Measurements from ENCODE around the gene PIH1D1.

PIH1D1 gene

GRCh38 chr19:49433240-49433901 lies 18.2 kb downstream of the PIH1D1 start:
- in situ Hi-C loops (cut with HindIII; ENCODE audit: low pct_unique_long_range_greater_than_20kb, low sequenced_read_pairs) = no loop called here
- no peak for TF ChIP-seq JUND (IDR thresholded peaks at IDR 0.05; ENCODE audit: low read depth)

GRCh38 chr19:49432141-49433073 lies 19.2 kb downstream of the PIH1D1 start:
- in situ Hi-C loops (cut with HindIII; ENCODE audit: low pct_unique_long_range_greater_than_20kb, low sequenced_read_pairs) = no loop called here
- DNase-seq (ENCODE audit: low read depth in 1 of 2, low spot score in 1 of 2) = no peak

More at GRCh38 chr19:49433240-49433901, 18.2 kb downstream of the PIH1D1 start:
- no peak for DNase-seq (ENCODE audit: low read depth in 1 of 2, low spot score in 1 of 2)

GRCh38 chr19:49431330-49431749 lies 20.3 kb downstream of the PIH1D1 start:
- no peak for DNase-seq (ENCODE audit: low read depth in 1 of 2, low spot score in 1 of 2)
- no peak for TF ChIP-seq JUND (IDR thresholded peaks at IDR 0.05; ENCODE audit: low read depth)
- in situ Hi-C loops (cut with HindIII; ENCODE audit: low pct_unique_long_range_greater_than_20kb, low sequenced_read_pairs) = no loop called here

More at GRCh38 chr19:49432141-49433073, 19.2 kb downstream of the PIH1D1 start:
- TF ChIP-seq JUND (IDR thresholded peaks at IDR 0.05; ENCODE audit: low read depth) = no peak

- DNase-seq (ENCODE audit: low read depth in 1 of 2, low spot score in 1 of 2) = peak in 1 of 2 experiments; percentile 44
- in situ Hi-C loops (cut with HindIII; ENCODE audit: low pct_unique_long_range_greater_than_20kb, low sequenced_read_pairs) = no loop called here
- no peak for TF ChIP-seq JUND (IDR thresholded peaks at IDR 0.05; ENCODE audit: low read depth)
Observed at GRCh38 chr19:49430678-49431329, 20.8 kb downstream of the PIH1D1 start.

- no peak for DNase-seq (ENCODE audit: low read depth in 1 of 2, low spot score in 1 of 2)
- in situ Hi-C loops (cut with HindIII; ENCODE audit: low pct_unique_long_range_greater_than_20kb, low sequenced_read_pairs) = no loop called here
- TF ChIP-seq JUND (IDR thresholded peaks at IDR 0.05; ENCODE audit: low read depth) = no peak
Observed at GRCh38 chr19:49430172-49430677, 21.4 kb downstream of the PIH1D1 start.

- no peak for TF ChIP-seq JUND (IDR thresholded peaks at IDR 0.05; ENCODE audit: low read depth)
- in situ Hi-C loops (cut with HindIII; ENCODE audit: low pct_unique_long_range_greater_than_20kb, low sequenced_read_pairs) = no loop called here
Observed at GRCh38 chr19:49428547-49429451, 22.8 kb downstream of the PIH1D1 start.

GRCh38 chr19:49427855-49428546 lies 23.6 kb downstream of the PIH1D1 start:
- no peak for TF ChIP-seq JUND (IDR thresholded peaks at IDR 0.05; ENCODE audit: low read depth)
- no peak for DNase-seq (ENCODE audit: low read depth in 1 of 2, low spot score in 1 of 2)
- in situ Hi-C loops (cut with HindIII; ENCODE audit: low pct_unique_long_range_greater_than_20kb, low sequenced_read_pairs) = no loop called here

More at GRCh38 chr19:49428547-49429451, 22.8 kb downstream of the PIH1D1 start:
- no peak for DNase-seq (ENCODE audit: low read depth in 1 of 2, low spot score in 1 of 2)

GRCh38 chr19:49427339-49427738 lies 24.3 kb downstream of the PIH1D1 start:
- DNase-seq (ENCODE audit: low read depth in 1 of 2, low spot score in 1 of 2) = no peak
- in situ Hi-C loops (cut with HindIII; ENCODE audit: low pct_unique_long_range_greater_than_20kb, low sequenced_read_pairs) = no loop called here
- TF ChIP-seq JUND (IDR thresholded peaks at IDR 0.05; ENCODE audit: low read depth) = no peak

- DNase-seq (ENCODE audit: low read depth in 1 of 2, low spot score in 1 of 2) = peak in 1 of 2 experiments; percentile 59
- in situ Hi-C loops (cut with HindIII; ENCODE audit: low pct_unique_long_range_greater_than_20kb, low sequenced_read_pairs) = no loop called here
- TF ChIP-seq JUND (IDR thresholded peaks at IDR 0.05; ENCODE audit: low read depth) = no peak
Observed at GRCh38 chr19:49425922-49426592, 25.6 kb downstream of the PIH1D1 start.

GRCh38 chr19:49425178-49425577 lies 26.4 kb downstream of the PIH1D1 start, which contains the start of gene GFY:
Gene GFY, plus strand, starts transcription at chr19:49425388. Its CDS starts 1,043 bp downstream, at chr19:49426431.
- DNase-seq (ENCODE audit: low read depth in 1 of 2, low spot score in 1 of 2) = no peak
- in situ Hi-C loops (cut with HindIII; ENCODE audit: low pct_unique_long_range_greater_than_20kb, low sequenced_read_pairs) = no loop called here
- TF ChIP-seq JUND (IDR thresholded peaks at IDR 0.05; ENCODE audit: low read depth) = no peak

- in situ Hi-C loops (cut with HindIII; ENCODE audit: low pct_unique_long_range_greater_than_20kb, low sequenced_read_pairs) = no loop called here
- no peak for TF ChIP-seq JUND (IDR thresholded peaks at IDR 0.05; ENCODE audit: low read depth)
Observed at GRCh38 chr19:49423985-49424303, 27.7 kb downstream of the PIH1D1 start.

More at GRCh38 chr19:49423985-49424303, 27.7 kb downstream of the PIH1D1 start:
- DNase-seq (ENCODE audit: low read depth in 1 of 2, low spot score in 1 of 2) = no peak
